Natural killer cell (primary cell): Measurements from ENCODE around the gene ZYG11A. TPM values are rescaled to one million over a fixed set of nuclear protein-coding genes. Genes with fewer than 3 reads are reported as not detected.

Source experiments
- ATAC-seq, 3 donors: fragments of 150-1000 bp in 2 of 3; fragments of 200-7000 bp in 1 of 3; cut with Tn5 transposase; 1 replicate in 1 of 3; 2 replicates in 2 of 3; pipeline ENCODE4 v1.10.0; 2021; ENCODE audit warnings: mild to moderate bottlenecking in 2 of 3, moderate library complexity in 2 of 3
- DNase-seq, 2 donors: peaks; one replicate each; pipeline versions ENCODE4 v3.0.0 to v3.0.0-alpha.2; 2013 to 2021; ENCODE audit warnings: mixed read lengths in 1 of 2
- H3K27ac ChIP-seq: one replicate; pipeline ENCODE4 v1.5.1; 2013; ENCODE audit warnings: mild to moderate bottlenecking, low read length
- H3K27me3 ChIP-seq: one replicate; pipeline ENCODE4 v1.6.1; 2013; ENCODE audit warnings: low read length; ENCODE audit not compliant: control insufficient read depth, insufficient read depth
- H3K36me3 ChIP-seq: one replicate; pipeline ENCODE4 v1.6.1; 2013; ENCODE audit warnings: low read length; ENCODE audit not compliant: control insufficient read depth, insufficient read depth
- H3K4me1 ChIP-seq: one replicate; pipeline ENCODE4 v1.6.1; 2013; ENCODE audit warnings: low read length; ENCODE audit not compliant: control insufficient read depth, insufficient read depth
- H3K4me3 ChIP-seq: one replicate; pipeline ENCODE4 v1.5.1; 2013; ENCODE audit warnings: low read length
- H3K9me3 ChIP-seq: one replicate; pipeline ENCODE4 v1.6.1; 2013; ENCODE audit warnings: low read length; ENCODE audit not compliant: control insufficient read depth, insufficient read depth
- H3K27ac Mint-ChIP-seq, 2 donors: one replicate each; pipeline ENCODE4 v1.8.0; 2022; ENCODE audit warnings: mild to moderate bottlenecking in 2 of 2, mixed read lengths in 2 of 2, moderate library complexity in 1 of 2
- H3K27me3 Mint-ChIP-seq, 2 donors: one replicate each; pipeline ENCODE4 v1.8.0; 2022; ENCODE audit warnings: low read depth in 2 of 2, mixed read lengths in 2 of 2
- H3K36me3 Mint-ChIP-seq: one replicate; pipeline ENCODE4 v1.8.0; 2022; ENCODE audit warnings: mixed read lengths
- H3K4me1 Mint-ChIP-seq, 2 donors: one replicate each; pipeline ENCODE4 v1.8.0; 2022; ENCODE audit warnings: mixed read lengths in 2 of 2
- H3K4me3 Mint-ChIP-seq: one replicate; pipeline ENCODE4 v1.8.0; 2022; ENCODE audit warnings: mild to moderate bottlenecking, moderate library complexity, mixed read lengths
- H3K9me3 Mint-ChIP-seq, 2 donors: one replicate each; pipeline ENCODE4 v1.8.0; 2022; ENCODE audit warnings: mixed read lengths in 2 of 2
- CTCF ChIP-seq: fragments of 200-600 bp; IDR thresholded peaks from one replicate; pipeline ENCODE4 v1.8.0; 2022; ENCODE audit warnings: antibody characterized with exemption
- WGBS: methylation state at CpG from one replicate; pipeline ENCODE4 v1.1.7; 2013; ENCODE audit warnings: missing lambda C conversion rate; ENCODE audit not compliant: insufficient coverage; 5-methylcytosine and 5-hydroxymethylcytosine counted together
- intact Hi-C: fragments of 100-400 bp; cut with micrococcal nuclease; formaldehyde crosslinking; loops from one replicate; pipeline ENCODE4 v1.14.2; 2022
- total RNA-seq, 4 donors: library from RNA; stranded (reverse); fragments of 120-200 nt in 1 of 4; gene quantifications; one replicate each; pipeline versions ENCODE4 v1.2.3 to v1.2.4, GENCODE V29; 2013 to 2022

Gene ZYG11A
- total RNA-seq, 3 donors from 2014 or later (not counting 1 experiment from before 2014, with no cell fraction given) = 0.58 TPM; not detected in 2

- no peaks in the 10 kb centered on the region for H3K36me3 Mint-ChIP-seq
These were observed 76.6 kb downstream of the ZYG11A start for GRCh38 chr1:52919051-52919722.

GRCh38 chr1:52919723-52920483 lies 77.3 kb downstream of the ZYG11A start:
- Mint-ChIP-seq H3K4me1 (peaks cover 19 to 26% of the 10 kb centered on the region in 2 donors), H3K9me3 (no peaks in the 10 kb centered on the region), H3K36me3 (no peaks in the 10 kb centered on the region), H3K27me3 (peaks cover 0 to 3% of the 10 kb centered on the region in 2 donors), H3K4me3 (peak overlapping the region; percentile 87), H3K27ac (peak overlapping the region; percentile 8 to 82)
- intact Hi-C loops = no loop called here
- WGBS = 86% methylated on average over 10 of the region's 10 CpGs
- no peak for ATAC-seq
- no peaks in the 10 kb centered on the region for H3K36me3 ChIP-seq
- TF ChIP-seq CTCF = no peak
- H3K4me1 ChIP-seq = peaks cover 24% of the 10 kb centered on the region
- H3K27ac ChIP-seq = no peak overlapping the region
- H3K4me3 ChIP-seq = no peak overlapping the region
- H3K27me3 ChIP-seq = no peaks in the 10 kb centered on the region
- no peaks in the 10 kb centered on the region for H3K9me3 ChIP-seq
- DNase-seq = no peak

More at GRCh38 chr1:52919051-52919722, 76.6 kb downstream of the ZYG11A start:
- Histone ChIP-seq H3K36me3 (no peaks in the 10 kb centered on the region), H3K27me3 (no peaks in the 10 kb centered on the region), H3K9me3 (no peaks in the 10 kb centered on the region), H3K4me3 (no peak overlapping the region), H3K27ac (no peak overlapping the region), H3K4me1 (peaks cover 24% of the 10 kb centered on the region)
- Mint-ChIP-seq H3K27ac (peak overlapping the region; percentile 8 to 82), H3K4me1 (peaks cover 19 to 26% of the 10 kb centered on the region in 2 donors), H3K27me3 (peaks cover 0 to 3% of the 10 kb centered on the region in 2 donors), H3K9me3 (no peaks in the 10 kb centered on the region), H3K4me3 (no peak overlapping the region)
- peak in 1 of 2 donors; percentile 46 for DNase-seq
- intact Hi-C loops = no loop called here
- WGBS = 86% methylated on average over 7 of the region's 7 CpGs
- no peak for TF ChIP-seq CTCF
- ATAC-seq = peak; percentile 28 to 48 (median 41)

GRCh38 chr1:52920791-52921291 lies 78.3 kb downstream of the ZYG11A start:
- Mint-ChIP-seq H3K4me3 (peak overlapping the region; percentile 87), H3K9me3 (no peaks in the 10 kb centered on the region), H3K36me3 (no peaks in the 10 kb centered on the region), H3K27ac (peak overlapping the region; percentile 57 to 84), H3K27me3 (peaks cover 0 to 5% of the 10 kb centered on the region in 2 donors), H3K4me1 (peaks cover 19 to 27% of the 10 kb centered on the region in 2 donors)
- H3K4me3 ChIP-seq = peak overlapping the region; percentile 44
- H3K4me1 ChIP-seq = peaks cover 24% of the 10 kb centered on the region
- no peaks in the 10 kb centered on the region for H3K27me3 ChIP-seq
- DNase-seq = peak in 1 of 2 donors; percentile 32
- TF ChIP-seq CTCF = no peak
- ATAC-seq = no peak
- H3K27ac ChIP-seq = peak overlapping the region; percentile 45
- no peaks in the 10 kb centered on the region for H3K9me3 ChIP-seq
- WGBS = 69% methylated on average over 35 of the region's 35 CpGs
- intact Hi-C loops = no loop called here
- no peaks in the 10 kb centered on the region for H3K36me3 ChIP-seq
